Smooth muscle cell (in vitro differentiated cells): ENCODE data around the gene CAMSAP1. TPM values are rescaled to one million over a fixed set of nuclear protein-coding genes. Genes with fewer than 3 reads are reported as not detected.

Experiments used
- DNase-seq: peaks from one replicate; lab custom pipeline; 2025; ENCODE audit not compliant: unreplicated experiment; lab: John Stamatoyannopoulos, UW
- H2AFZ ChIP-seq: fragments of 200-600 bp; sonication (generic); 2 replicates; pipeline ENCODE4 v1.6.0; 2016; ENCODE audit warnings: antibody characterized with exemption, low read depth, mild to moderate bottlenecking
- H3F3A ChIP-seq: fragments of 200-600 bp; sonication (generic); 2 replicates; pipeline ENCODE4 v1.6.0; 2017; ENCODE audit warnings: antibody characterized with exemption, low read depth
- H3K27ac ChIP-seq: fragments of 200-600 bp; sonication (generic); 2 replicates; pipeline ENCODE4 v1.5.1; 2016; ENCODE audit warnings: low read depth, mild to moderate bottlenecking
- H3K27me3 ChIP-seq: fragments of 200-600 bp; sonication (generic); 2 replicates; pipeline ENCODE4 v1.6.1; 2016; ENCODE audit warnings: low read depth, mild to moderate bottlenecking
- H3K36me3 ChIP-seq: fragments of 200-600 bp; sonication (generic); 2 replicates; pipeline ENCODE4 v1.5.1; 2016; ENCODE audit warnings: low read depth
- H3K4me1 ChIP-seq: fragments of 200-600 bp; sonication (generic); 2 replicates; pipeline ENCODE4 v1.5.1; 2016; ENCODE audit warnings: low read depth
- H3K4me2 ChIP-seq: fragments of 200-600 bp; sonication (generic); 2 replicates; pipeline ENCODE4 v1.6.0; 2016; ENCODE audit warnings: mild to moderate bottlenecking
- H3K4me3 ChIP-seq: fragments of 200-600 bp; sonication (generic); 2 replicates; pipeline ENCODE4 v1.5.1; 2016; ENCODE audit warnings: mild to moderate bottlenecking
- H3K79me2 ChIP-seq: fragments of 200-600 bp; sonication (generic); 2 replicates; pipeline ENCODE4 v1.6.0; 2016; ENCODE audit warnings: low read depth, mild to moderate bottlenecking
- H3K9ac ChIP-seq: fragments of 200-600 bp; sonication (generic); 2 replicates; pipeline ENCODE4 v1.6.0; 2016; ENCODE audit warnings: low read depth
- H3K9me3 ChIP-seq: fragments of 200-600 bp; sonication (generic); replicated peaks from 2 replicates; pipeline ENCODE4 v1.5.1; 2016; ENCODE audit warnings: low read depth
- H4K20me1 ChIP-seq: fragments of 200-600 bp; sonication (generic); 2 replicates; pipeline ENCODE4 v1.6.0; 2016; ENCODE audit warnings: low read depth
- WGBS: methylation state at CpG from one replicate; pipeline ENCODE4 v1.1.7; 2016; ENCODE audit warnings: low lambda C conversion rate; 5-methylcytosine and 5-hydroxymethylcytosine counted together
- polyA plus RNA-seq: library from polyadenylated mRNA; unstranded; fragments of >200 nt; fragmentation: Nextera tagmentation; extraction: Ambion mirVana; gene quantifications from 2 replicates; pipeline ENCODE4 v1.2.1, GENCODE V29; 2016
- total RNA-seq: library from RNA; depleted of rRNA; stranded (reverse); fragments of >200 nt; gene quantifications from 2 replicates; pipeline ENCODE4 v1.2.3, GENCODE V29; 2014
- TF ChIP-seq, protein P1 (sequence below): fragments of 200-600 bp; sonication (generic); IDR thresholded peaks from 2 replicates; pipeline ENCODE4 v1.5.1; 2017; ENCODE audit warnings: borderline replicate concordance, mild to moderate bottlenecking, antibody characterized with exemption; ENCODE audit not compliant: insufficient read depth, poor library complexity, severe bottlenecking

Gene CAMSAP1
- total and polyA plus RNA-seq, 2 experiments from 2014 or later: 5.4 to 17.8 TPM

DNA sequence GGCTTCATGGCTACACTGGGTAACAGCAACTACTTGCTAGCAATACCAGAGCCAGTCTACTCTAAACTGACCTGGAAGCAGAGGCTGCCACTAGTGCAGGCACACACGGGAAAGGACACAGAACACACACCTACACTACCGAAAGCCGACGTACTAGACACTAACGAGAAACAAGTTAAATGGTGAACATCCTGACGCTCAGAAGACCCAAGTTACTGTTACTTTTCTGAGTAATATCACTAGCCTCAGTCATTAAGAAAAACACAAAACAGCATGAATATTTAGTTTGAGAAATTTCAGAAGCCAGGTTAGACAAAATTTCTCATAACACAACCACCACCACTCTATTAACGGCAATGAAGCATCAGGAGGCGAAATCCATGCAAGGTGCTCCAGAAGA is 44.5 kb downstream of the CAMSAP1 start:
- peaks cover 97% of the 10 kb centered on the region for H4K20me1 ChIP-seq
- peaks cover 4% of the 10 kb centered on the region for H3K4me1 ChIP-seq
- H3K79me2 ChIP-seq: peaks cover 46% of the 10 kb centered on the region
- H3K4me3 ChIP-seq: no peak overlapping the region
- H3K27me3 ChIP-seq: no peaks in the 10 kb centered on the region
- H3F3A ChIP-seq: peaks cover 8% of the 10 kb centered on the region
- H3K27ac ChIP-seq: no peak overlapping the region
- TF ChIP-seq, protein P1, sequence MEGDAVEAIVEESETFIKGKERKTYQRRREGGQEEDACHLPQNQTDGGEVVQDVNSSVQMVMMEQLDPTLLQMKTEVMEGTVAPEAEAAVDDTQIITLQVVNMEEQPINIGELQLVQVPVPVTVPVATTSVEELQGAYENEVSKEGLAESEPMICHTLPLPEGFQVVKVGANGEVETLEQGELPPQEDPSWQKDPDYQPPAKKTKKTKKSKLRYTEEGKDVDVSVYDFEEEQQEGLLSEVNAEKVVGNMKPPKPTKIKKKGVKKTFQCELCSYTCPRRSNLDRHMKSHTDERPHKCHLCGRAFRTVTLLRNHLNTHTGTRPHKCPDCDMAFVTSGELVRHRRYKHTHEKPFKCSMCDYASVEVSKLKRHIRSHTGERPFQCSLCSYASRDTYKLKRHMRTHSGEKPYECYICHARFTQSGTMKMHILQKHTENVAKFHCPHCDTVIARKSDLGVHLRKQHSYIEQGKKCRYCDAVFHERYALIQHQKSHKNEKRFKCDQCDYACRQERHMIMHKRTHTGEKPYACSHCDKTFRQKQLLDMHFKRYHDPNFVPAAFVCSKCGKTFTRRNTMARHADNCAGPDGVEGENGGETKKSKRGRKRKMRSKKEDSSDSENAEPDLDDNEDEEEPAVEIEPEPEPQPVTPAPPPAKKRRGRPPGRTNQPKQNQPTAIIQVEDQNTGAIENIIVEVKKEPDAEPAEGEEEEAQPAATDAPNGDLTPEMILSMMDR: no peak
- 96% methylated on average over 8 of the region's 8 CpGs for WGBS
- H2AFZ ChIP-seq: no peak overlapping the region
- no peaks in the 10 kb centered on the region for H3K36me3 ChIP-seq
- no peak overlapping the region for H3K9ac ChIP-seq
- H3K9me3 ChIP-seq: no peaks in the 10 kb centered on the region
- no peak overlapping the region for H3K4me2 ChIP-seq
- no peak for DNase-seq

DNA sequence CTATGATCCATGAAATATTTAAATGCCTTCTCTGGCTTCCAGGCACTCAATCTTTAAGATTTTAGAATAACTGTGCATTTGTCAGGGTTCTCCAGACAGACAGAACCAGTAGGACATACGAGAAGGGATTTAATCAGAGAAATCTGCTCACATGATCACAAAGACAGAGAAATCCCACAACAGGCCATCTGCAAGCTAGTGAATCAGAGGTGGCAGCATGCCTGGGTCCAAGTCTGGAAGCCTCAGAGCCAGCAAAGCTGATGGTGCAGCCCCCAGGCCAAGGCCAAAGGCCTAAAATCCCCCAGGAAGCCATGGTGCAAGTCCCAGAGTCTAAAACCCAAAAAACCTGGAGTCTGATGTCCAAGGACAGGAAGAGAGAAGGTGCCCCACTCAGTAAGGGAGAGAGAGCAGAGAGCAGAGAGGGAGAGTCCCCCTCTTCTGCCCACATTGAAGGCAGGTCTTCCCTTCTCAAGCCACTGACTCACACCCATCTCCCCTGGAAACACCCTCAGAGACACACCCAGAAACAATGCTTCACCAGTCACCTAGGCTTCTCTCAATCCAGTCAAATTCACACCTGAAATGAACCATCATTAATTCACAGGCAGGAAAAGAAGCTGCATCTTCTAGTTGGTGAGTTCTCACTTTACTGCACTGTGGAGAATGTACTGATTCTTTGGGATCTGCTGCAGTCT is 48.7 kb downstream of the CAMSAP1 start:
- Histone ChIP-seq H3K27ac (no peak overlapping the region), H3K9me3 (no peaks in the 10 kb centered on the region), H3K79me2 (peaks cover 27% of the 10 kb centered on the region), H3K4me1 (no peaks in the 10 kb centered on the region), H3K27me3 (no peaks in the 10 kb centered on the region), H3F3A (no peaks in the 10 kb centered on the region), H3K4me3 (no peak overlapping the region), H2AFZ (no peak overlapping the region), H3K36me3 (no peaks in the 10 kb centered on the region), H3K9ac (no peak overlapping the region), H4K20me1 (peaks cover 91% of the 10 kb centered on the region), H3K4me2 (no peak overlapping the region)
- WGBS: 95% methylated on average over 1 of the region's 1 CpG
- DNase-seq: no peak
- TF ChIP-seq, protein P1: no peak

DNA sequence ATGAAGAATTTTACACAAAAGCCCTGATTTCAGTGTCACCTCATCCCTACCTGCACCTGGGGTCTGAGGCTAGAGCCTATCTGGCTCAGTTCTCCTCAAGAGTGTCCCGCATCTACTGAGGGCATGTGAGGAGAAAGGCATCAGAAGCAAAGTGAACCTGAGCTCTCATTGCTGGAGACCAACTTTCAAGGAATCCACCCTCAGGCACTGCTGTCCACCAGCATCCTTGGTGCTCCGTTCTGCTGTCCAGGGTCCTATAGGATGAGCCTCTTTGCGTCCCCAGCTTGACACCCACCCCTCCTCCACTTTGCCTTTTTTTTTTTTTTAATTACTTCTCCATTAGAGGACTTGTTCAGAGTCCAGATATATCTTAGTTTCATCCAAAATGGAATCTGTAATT is 49.5 kb downstream of the CAMSAP1 start:
- Histone ChIP-seq H3K36me3 (no peaks in the 10 kb centered on the region), H3K4me2 (no peak overlapping the region), H3K27ac (no peak overlapping the region), H3K79me2 (peaks cover 19% of the 10 kb centered on the region), H2AFZ (no peak overlapping the region), H3K9ac (no peak overlapping the region), H3K27me3 (no peaks in the 10 kb centered on the region), H3K9me3 (no peaks in the 10 kb centered on the region), H3K4me1 (no peaks in the 10 kb centered on the region), H3F3A (no peaks in the 10 kb centered on the region), H4K20me1 (peaks cover 85% of the 10 kb centered on the region), H3K4me3 (no peak overlapping the region)
- no peak for DNase-seq
- TF ChIP-seq, protein P1: no peak
- WGBS: 100% methylated on average over 3 of the region's 3 CpGs

- Histone ChIP-seq H3K27ac (no peak overlapping the region), H3K9ac (no peak overlapping the region), H3K27me3 (no peaks in the 10 kb centered on the region), H3K79me2 (peaks cover 19% of the 10 kb centered on the region), H3K9me3 (no peaks in the 10 kb centered on the region), H3K4me2 (no peak overlapping the region), H3K4me1 (no peaks in the 10 kb centered on the region), H4K20me1 (peaks cover 85% of the 10 kb centered on the region), H3K36me3 (no peaks in the 10 kb centered on the region), H3F3A (no peaks in the 10 kb centered on the region), H2AFZ (no peak overlapping the region), H3K4me3 (no peak overlapping the region)
- TF ChIP-seq, protein P1: no peak
- WGBS: 76% methylated on average over 2 of the region's 2 CpGs
- DNase-seq: no peak
Observed at GRCh38 chr9:135857371-135857786, 50.0 kb downstream of the CAMSAP1 start.
